NT2/D1 (cell line): ENCODE results near the gene SPECC1L.
"Not testable (repeated sequence)": the region's sequence is repeated elsewhere in the genome, so short reads cannot be mapped to it uniquely, and the experiment has no call there.

Experiments used
- YY1 ChIP-seq: IDR thresholded peaks from 2 replicates; pipeline ENCODE4 v1.6.1; 2011; ENCODE audit not compliant: insufficient read length, insufficient read depth
- ZNF274 ChIP-seq: IDR thresholded peaks from 2 replicates; pipeline ENCODE4 v1.6.1; 2011; ENCODE audit warnings: mild to moderate bottlenecking, low read depth, low read length

DNA sequence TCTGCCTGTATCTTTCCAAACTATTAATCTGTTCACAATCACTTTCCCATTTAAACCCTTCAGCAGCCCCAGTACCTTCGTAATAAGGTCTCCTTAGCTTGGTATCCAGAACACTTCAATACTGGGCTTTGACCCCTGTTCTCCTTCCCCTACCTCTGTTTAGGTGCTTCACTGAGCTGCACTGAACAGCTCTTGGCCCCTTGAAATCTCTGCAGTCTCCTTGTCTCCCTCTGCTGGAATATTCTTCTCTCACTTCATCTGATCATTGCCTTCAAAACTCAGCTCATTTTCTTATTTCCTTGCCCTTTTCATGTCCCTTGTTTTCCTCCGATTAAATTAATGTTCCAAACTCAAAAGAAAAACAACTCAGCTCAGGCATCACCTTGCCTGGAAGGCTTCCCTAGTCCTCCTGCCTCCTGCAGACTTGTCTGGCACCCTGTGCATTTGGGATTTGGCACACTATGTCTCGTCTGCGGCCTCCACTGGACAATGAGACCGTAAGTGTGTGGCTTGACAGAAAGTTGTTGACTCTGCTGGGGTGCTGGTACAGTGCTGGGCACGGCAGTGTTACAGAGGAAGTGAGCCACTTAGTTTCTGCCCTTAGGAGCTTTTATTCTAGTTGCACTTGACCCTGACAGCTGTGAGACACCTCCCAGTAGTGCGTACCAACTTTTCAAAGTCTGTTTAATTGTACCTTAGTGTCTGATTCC is 4.2 kb downstream of the SPECC1L start:
- not testable (repeated sequence) for TF ChIP-seq YY1, ZNF274
